Measurements from ENCODE around the gene KIF5B.

Gene KIF5B

GRCh38 chr10:31961277-31962074 lies 94.7 kb downstream of the KIF5B start:
- DNase-seq (ENCODE audit: low spot score), result no peak

GRCh38 chr10:31959461-31960173 lies 96.6 kb downstream of the KIF5B start:
- no peak for DNase-seq (ENCODE audit: low spot score)
